Measurements from ENCODE around the gene POLG. TPM values are rescaled to one million over a fixed set of nuclear protein-coding genes. Genes with fewer than 3 reads are reported as not detected.
A peak's percentile ranks its signal among the peaks of the same experiment; 100 is the strongest.

The POLG gene
- total RNA-seq, 4 donors from 2014 or later: 61.1 to 110 (median 82.6) TPM

DNA sequence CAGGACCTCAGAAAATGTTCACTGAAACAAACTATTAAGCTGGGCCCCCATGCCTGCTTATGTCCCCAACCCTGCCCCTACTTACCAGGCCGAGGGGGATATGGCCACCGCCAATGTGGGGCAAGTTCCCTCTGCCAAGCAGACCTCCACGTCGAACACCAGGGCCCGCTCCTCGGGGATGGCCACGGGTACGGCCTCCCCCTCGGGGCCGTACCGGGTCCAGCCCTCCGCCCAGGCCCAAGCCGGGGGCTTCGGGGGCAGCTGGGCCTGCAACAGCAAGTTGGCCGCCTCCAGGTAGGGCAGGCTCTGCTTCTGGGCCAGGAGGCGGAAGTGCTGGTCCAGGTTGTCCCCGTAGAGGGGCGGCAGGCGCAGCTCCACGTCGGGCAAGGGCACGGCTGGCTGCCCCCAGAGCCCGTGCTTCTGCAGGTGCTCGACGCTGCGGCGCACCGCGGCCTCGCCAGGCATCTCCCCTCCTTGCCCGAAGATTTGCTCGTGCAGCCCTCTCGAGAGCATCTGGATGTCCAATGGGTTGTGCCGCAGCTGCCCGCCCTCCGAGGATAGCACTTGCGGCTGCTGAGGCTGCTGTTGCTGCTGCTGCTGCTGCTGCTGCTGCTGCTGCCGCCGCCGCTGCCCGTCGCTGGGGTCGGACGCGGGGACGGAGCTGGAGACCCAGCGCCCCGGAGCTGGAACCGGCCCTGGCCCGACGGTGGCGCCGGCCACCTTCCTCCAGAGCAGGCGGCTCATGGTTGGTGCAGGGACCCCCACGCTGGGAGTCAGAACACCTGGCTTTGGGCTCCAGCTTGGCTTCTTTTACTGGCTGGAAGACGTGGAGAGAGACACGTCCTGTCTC lies 1.4 kb downstream of the POLG start:
- no peak for DNase-seq (ENCODE audit: low spot score in 2 of 2)
- intact Hi-C loops (cut with DNase I; ENCODE audit: low total_unique reads): no loop called here
- 90% methylated on average over 48 to 56 of the region's 57 CpGs for WGBS, 2 donors

DNA sequence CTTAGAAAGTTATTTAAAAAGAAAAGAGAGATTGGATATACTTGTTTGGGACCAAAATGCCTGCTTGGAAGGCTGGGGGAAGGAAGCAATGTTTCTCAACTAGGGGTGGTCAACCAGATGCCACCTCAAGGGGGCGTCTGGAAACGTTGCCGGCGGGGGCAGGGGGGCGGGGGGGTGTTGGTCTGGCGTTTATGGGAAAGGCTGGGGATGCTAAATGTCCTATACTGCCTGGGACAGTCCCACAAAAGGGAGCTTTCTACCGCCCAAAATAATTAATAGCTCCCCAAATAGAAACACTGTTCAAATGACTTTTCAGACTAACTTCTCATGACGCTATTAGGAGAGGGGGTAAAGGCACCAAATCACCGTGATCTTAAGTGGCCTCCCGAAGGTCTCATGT lies 2.2 kb downstream of the POLG start:
- WGBS, 2 donors: 25 to 29% methylated on average over 10 of the region's 10 CpGs
- intact Hi-C loops (cut with DNase I; ENCODE audit: low total_unique reads): no loop called here
- H3K4me3 ChIP-seq (ENCODE audit: low read depth, poor library complexity, severe bottlenecking): no peak overlapping the region
- no peak for DNase-seq (ENCODE audit: low spot score in 2 of 2)
- TF ChIP-seq, protein P1, sequence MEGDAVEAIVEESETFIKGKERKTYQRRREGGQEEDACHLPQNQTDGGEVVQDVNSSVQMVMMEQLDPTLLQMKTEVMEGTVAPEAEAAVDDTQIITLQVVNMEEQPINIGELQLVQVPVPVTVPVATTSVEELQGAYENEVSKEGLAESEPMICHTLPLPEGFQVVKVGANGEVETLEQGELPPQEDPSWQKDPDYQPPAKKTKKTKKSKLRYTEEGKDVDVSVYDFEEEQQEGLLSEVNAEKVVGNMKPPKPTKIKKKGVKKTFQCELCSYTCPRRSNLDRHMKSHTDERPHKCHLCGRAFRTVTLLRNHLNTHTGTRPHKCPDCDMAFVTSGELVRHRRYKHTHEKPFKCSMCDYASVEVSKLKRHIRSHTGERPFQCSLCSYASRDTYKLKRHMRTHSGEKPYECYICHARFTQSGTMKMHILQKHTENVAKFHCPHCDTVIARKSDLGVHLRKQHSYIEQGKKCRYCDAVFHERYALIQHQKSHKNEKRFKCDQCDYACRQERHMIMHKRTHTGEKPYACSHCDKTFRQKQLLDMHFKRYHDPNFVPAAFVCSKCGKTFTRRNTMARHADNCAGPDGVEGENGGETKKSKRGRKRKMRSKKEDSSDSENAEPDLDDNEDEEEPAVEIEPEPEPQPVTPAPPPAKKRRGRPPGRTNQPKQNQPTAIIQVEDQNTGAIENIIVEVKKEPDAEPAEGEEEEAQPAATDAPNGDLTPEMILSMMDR (IDR thresholded peaks at IDR 0.05): no peak
- TF ChIP-seq POLR2A (IDR thresholded peaks at IDR 0.05): no peak

More for the DNA sequence above, 1.4 kb downstream of the POLG start:
- H3K4me3 ChIP-seq (ENCODE audit: low read depth, poor library complexity, severe bottlenecking): no peak overlapping the region
- no peak for TF ChIP-seq POLR2A (IDR thresholded peaks at IDR 0.05)
- TF ChIP-seq, protein P1 (IDR thresholded peaks at IDR 0.05): no peak

DNA sequence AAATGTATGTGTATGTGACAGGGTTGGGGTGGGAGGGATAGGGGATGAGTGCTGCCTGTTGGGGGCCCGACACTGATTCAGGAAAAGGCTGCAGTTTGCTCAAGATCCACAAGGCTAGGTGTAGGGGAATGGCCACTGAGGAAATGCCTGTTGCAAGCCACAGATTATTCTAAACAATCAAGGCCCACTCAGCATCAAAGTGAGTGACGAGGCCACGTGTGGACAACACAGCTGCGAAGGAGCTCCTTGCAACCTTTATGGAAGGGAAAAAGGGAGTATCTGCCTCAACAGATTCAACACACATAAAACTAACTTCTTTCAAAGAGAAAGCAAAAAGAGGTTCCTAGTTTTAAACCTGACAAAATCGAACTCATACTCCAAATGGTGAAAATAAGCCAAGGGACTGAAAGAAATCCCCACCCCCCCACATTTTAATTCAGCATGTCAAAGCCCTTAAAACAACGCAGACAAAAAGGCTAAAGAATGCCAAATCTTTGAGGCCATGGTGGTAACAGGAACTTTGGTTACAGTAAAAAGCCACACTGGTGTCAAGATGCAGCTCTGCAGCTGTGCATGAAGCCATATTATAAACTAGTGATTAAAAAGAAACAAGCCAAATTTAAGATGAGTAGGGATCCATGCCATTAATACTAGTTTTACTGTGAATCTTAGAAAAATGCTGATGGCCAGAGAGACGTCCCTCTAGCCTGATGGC lies 3.6 kb downstream of the POLG start:
- DNase-seq (ENCODE audit: low spot score in 2 of 2): no peak
- H3K4me3 ChIP-seq (ENCODE audit: low read depth, poor library complexity, severe bottlenecking): no peak overlapping the region
- intact Hi-C loops (cut with DNase I; ENCODE audit: low total_unique reads): no loop called here
- WGBS, 2 donors: 74 to 76% methylated on average over 7 of the region's 7 CpGs
- TF ChIP-seq, protein P1 (IDR thresholded peaks at IDR 0.05): no peak
- TF ChIP-seq POLR2A (IDR thresholded peaks at IDR 0.05): no peak

DNA sequence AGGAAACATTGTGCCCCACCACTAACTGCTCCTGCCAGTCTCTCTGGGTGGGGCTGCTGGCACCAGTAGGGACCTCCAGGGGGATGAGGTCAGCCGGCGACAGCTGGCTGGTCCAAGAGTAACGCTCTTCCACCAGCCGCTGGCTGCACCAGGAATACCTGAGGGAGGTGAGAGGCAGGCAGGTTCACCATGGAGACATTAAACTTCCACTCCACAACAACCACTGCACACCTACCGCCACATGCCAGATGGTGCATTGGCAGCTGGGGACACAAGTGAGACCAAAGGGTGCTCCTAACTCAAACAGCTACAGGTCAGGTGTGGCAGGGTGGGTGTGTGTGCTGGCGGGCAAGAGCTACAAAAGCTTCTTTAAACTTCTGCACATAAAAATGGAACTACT lies 4.5 kb downstream of the POLG start:
- no peak for TF ChIP-seq POLR2A (IDR thresholded peaks at IDR 0.05)
- TF ChIP-seq, protein P1 (IDR thresholded peaks at IDR 0.05): no peak
- H3K4me3 ChIP-seq (ENCODE audit: low read depth, poor library complexity, severe bottlenecking): no peak overlapping the region
- DNase-seq (ENCODE audit: low spot score in 2 of 2): peak in 1 of 2 donors; percentile 75
- intact Hi-C loops (cut with DNase I; ENCODE audit: low total_unique reads): no loop called here
- 46 to 56% methylated on average over 6 of the region's 6 CpGs for WGBS, 2 donors

DNA sequence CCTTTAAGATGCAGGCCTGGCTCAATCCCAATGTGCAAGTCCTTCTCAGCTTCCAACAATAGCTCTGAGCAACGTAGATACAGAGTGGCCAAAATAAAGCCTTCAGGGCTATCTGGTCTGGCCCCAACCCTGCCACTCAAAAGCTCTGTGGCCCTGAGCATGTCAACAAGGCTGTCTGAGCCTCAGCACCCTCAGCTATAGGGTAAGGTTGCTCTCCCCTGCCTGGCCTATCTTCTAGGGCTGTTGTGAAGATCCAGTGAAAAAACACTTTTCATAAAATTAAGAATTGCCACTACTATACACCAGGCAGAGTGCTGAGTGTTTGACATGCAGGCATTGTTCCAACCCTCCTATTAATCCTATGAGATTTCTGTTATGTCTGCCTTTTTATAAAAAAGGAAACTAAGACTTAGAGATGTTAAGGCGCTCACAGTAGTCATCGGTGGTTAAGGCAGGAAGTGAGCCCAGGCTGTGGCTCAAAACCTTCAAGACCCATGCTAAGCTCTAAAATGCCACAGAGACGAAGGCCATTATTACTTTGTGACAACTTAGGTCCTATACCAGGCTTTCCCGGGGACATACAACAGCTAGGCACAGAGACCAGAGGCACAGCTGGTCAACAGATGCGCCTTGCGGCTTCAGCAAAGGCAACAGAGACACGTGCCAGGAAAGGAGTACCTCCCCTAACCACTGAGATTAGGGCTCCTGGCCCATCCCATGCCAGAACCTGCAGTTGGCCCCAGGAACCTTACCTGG lies 5.1 kb downstream of the POLG start:
- intact Hi-C loops (cut with DNase I; ENCODE audit: low total_unique reads): no loop called here
- DNase-seq (ENCODE audit: low spot score in 2 of 2): peak in 1 of 2 donors; percentile 62
- H3K4me3 ChIP-seq (ENCODE audit: low read depth, poor library complexity, severe bottlenecking): no peak overlapping the region
- TF ChIP-seq, protein P1 (IDR thresholded peaks at IDR 0.05): no peak
- no peak for TF ChIP-seq POLR2A (IDR thresholded peaks at IDR 0.05)
- 42 to 50% methylated on average over 8 of the region's 8 CpGs for WGBS, 2 donors

Measured in lower leg skin (tissue), 4 donors.